HFFc6 (cell line): ENCODE results near the gene ZNRF3. TPM values are rescaled to one million over a fixed set of nuclear protein-coding genes. Genes with fewer than 3 reads are reported as not detected.
A peak's percentile ranks its signal among the peaks of the same experiment; 100 is the strongest.

ENCODE experiments used
- DNase-seq: peaks from one replicate; pipeline ENCODE4 v3.0.0-alpha.2; 2018
- H3K27ac Mint-ChIP-seq: 2 replicates; pipeline ENCODE4 v1.8.0; 2020; ENCODE audit warnings: mild to moderate bottlenecking, mixed read lengths
- H3K27me3 Mint-ChIP-seq: 2 replicates; pipeline ENCODE4 v1.8.0; 2021; ENCODE audit warnings: mild to moderate bottlenecking, moderate library complexity, mixed read lengths; ENCODE audit not compliant: insufficient read depth
- H3K36me3 Mint-ChIP-seq: 2 replicates; pipeline ENCODE4 v1.8.0; 2021; ENCODE audit warnings: low read depth, mixed read lengths
- H3K4me1 Mint-ChIP-seq: 2 replicates; pipeline ENCODE4 v1.8.0; 2020; ENCODE audit warnings: low read depth, mixed read lengths
- H3K4me3 Mint-ChIP-seq: 2 replicates; pipeline ENCODE4 v1.8.0; 2020; ENCODE audit warnings: mild to moderate bottlenecking, moderate library complexity, mixed read lengths
- H3K9me3 Mint-ChIP-seq: 2 replicates; pipeline ENCODE4 v1.8.0; 2020; ENCODE audit warnings: mild to moderate bottlenecking, mixed read lengths
- total RNA-seq, 6 experiments: library from RNA; stranded (reverse); fragmentation: NEBNext Ultra II Directional; extraction: Animal tissue kit (Norgen Biotek cat#: 25700); gene quantifications; 2 replicates in 1 of 6; 3 replicates in 5 of 6; pipeline ENCODE4 v1.2.3, GENCODE V29; 2021
- TF ChIP-seq, protein P1 (sequence below): fragments of 200-600 bp; sonication (generic); IDR thresholded peaks from 2 replicates; pipeline ENCODE4 v1.5.0; 2021; ENCODE audit warnings: antibody characterized with exemption, mild to moderate bottlenecking

Gene ZNRF3
- total RNA-seq, 6 experiments from 2014 or later: 3.3 to 4.7 (median 3.6) TPM

GRCh38 chr22:28967969-28968368 lies 84.6 kb downstream of the ZNRF3 start:
- Mint-ChIP-seq H3K36me3 (no peaks in the 10 kb centered on the region), H3K4me1 (peaks cover 11% of the 10 kb centered on the region), H3K27ac (no peak overlapping the region), H3K27me3 (no peaks in the 10 kb centered on the region; the same call in 1 of the 2 replicates), H3K9me3 (no peaks in the 10 kb centered on the region), H3K4me3 (no peak overlapping the region)
- TF ChIP-seq, protein P1, sequence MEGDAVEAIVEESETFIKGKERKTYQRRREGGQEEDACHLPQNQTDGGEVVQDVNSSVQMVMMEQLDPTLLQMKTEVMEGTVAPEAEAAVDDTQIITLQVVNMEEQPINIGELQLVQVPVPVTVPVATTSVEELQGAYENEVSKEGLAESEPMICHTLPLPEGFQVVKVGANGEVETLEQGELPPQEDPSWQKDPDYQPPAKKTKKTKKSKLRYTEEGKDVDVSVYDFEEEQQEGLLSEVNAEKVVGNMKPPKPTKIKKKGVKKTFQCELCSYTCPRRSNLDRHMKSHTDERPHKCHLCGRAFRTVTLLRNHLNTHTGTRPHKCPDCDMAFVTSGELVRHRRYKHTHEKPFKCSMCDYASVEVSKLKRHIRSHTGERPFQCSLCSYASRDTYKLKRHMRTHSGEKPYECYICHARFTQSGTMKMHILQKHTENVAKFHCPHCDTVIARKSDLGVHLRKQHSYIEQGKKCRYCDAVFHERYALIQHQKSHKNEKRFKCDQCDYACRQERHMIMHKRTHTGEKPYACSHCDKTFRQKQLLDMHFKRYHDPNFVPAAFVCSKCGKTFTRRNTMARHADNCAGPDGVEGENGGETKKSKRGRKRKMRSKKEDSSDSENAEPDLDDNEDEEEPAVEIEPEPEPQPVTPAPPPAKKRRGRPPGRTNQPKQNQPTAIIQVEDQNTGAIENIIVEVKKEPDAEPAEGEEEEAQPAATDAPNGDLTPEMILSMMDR: no peak
- no peak for DNase-seq

DNA sequence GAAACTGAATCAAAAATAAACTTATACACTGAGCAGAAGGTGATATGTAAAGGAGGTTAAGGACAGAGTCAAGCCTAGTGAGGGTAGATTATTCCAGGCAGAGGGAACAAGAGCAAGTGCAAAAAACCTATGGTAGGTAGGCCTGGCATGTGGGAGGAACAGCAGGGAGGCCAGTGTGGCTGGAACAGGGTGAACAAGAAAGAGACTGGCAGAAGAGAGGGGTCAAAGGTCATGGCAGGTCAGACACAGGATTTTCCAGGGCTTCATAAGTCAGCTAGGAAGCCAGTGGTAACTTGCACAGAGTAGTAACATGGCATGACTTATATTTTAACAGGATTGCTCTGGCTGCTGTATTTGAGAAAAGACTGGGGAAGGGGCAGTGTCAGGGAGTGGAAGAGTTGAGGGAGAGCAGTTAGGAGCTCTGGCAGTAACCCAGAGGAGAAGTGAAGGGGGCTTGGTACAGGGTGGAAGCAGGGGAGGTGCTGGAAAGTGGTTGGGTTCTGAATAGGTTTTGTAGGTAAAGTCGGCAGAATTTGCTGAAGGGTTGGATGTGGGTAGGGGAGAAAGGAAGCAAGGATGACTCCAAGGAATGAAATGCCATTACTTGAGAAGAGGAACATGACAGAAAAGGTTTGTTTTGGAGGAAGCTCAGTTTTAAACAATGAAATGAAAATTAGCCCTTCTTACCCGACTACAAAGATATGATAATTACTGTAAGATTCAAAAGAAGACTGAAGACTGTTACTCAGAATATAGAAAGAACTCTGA lies 86.2 kb downstream of the ZNRF3 start:
- TF ChIP-seq, protein P1: no peak
- Mint-ChIP-seq H3K27ac (no peak overlapping the region; the same call in 1 of the 2 replicates), H3K36me3 (no peaks in the 10 kb centered on the region), H3K4me1 (peaks cover 11% of the 10 kb centered on the region), H3K4me3 (no peak overlapping the region), H3K9me3 (no peaks in the 10 kb centered on the region), H3K27me3 (no peaks in the 10 kb centered on the region; the same call in 1 of the 2 replicates)
- no peak for DNase-seq

- Mint-ChIP-seq H3K27ac (no peak overlapping the region), H3K36me3 (no peaks in the 10 kb centered on the region), H3K9me3 (no peaks in the 10 kb centered on the region), H3K27me3 (no peaks in the 10 kb centered on the region; the same call in 1 of the 2 replicates), H3K4me1 (peaks cover 39% of the 10 kb centered on the region), H3K4me3 (no peak overlapping the region)
- no peak for DNase-seq
- TF ChIP-seq, protein P1: no peak
Observed at GRCh38 chr22:28973352-28973751, 90.0 kb downstream of the ZNRF3 start.

GRCh38 chr22:28977060-28977459 lies 93.7 kb downstream of the ZNRF3 start:
- TF ChIP-seq, protein P1: no peak
- Mint-ChIP-seq H3K27ac (peak overlapping the region; percentile 4), H3K36me3 (no peaks in the 10 kb centered on the region), H3K9me3 (no peaks in the 10 kb centered on the region), H3K27me3 (no peaks in the 10 kb centered on the region), H3K4me1 (peaks cover 38% of the 10 kb centered on the region), H3K4me3 (peak overlapping the region; percentile 48)
- no peak for DNase-seq

DNA sequence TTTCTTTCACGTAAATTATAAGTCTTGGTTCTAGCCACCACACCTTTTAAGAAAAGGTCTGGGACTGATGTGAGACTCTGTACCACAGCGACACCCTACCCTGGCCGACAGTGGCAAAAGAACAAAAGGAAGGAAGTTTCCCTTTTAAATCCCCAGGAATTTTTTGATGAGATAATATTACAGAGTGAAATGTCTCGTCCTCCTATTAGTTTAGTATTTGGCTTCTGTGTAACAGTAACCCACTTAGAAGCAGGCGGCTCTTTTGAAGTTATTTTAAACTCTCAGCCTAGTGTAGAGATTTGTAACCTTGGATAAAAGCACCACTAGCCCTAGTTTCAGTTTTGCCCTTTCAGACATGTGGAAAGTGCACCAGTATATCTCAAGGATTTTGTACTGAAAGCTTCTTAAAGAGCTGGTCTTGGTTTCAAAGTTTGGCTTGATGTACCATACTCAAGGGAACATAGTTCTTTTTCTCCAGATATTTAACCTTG lies 94.2 kb downstream of the ZNRF3 start:
- Mint-ChIP-seq H3K27ac (peak overlapping the region; percentile 4; the same call in 1 of the 2 replicates), H3K27me3 (no peaks in the 10 kb centered on the region)
- DNase-seq: no peak

More for the DNA sequence above, 94.2 kb downstream of the ZNRF3 start:
- TF ChIP-seq, protein P1: no peak
- Mint-ChIP-seq H3K4me3 (peak overlapping the region; percentile 41; the same call in 1 of the 2 replicates), H3K36me3 (no peaks in the 10 kb centered on the region), H3K9me3 (no peaks in the 10 kb centered on the region), H3K4me1 (peaks cover 38% of the 10 kb centered on the region)
